Nephron progenitor cell (in vitro differentiated cells): ENCODE measurements around the gene HOOK2.

ENCODE experiments used
- DNase-seq: peaks from one replicate; pipeline ENCODE4 v3.0.0; 2021
- H3K27ac Mint-ChIP-seq: 2 replicates; pipeline ENCODE4 v1.8.0; 2021; ENCODE audit warnings: mild to moderate bottlenecking, moderate library complexity, mixed read lengths
- H3K27me3 Mint-ChIP-seq: 2 replicates; pipeline ENCODE4 v1.8.0; 2021; ENCODE audit warnings: mild to moderate bottlenecking, low read depth, mixed read lengths; ENCODE audit not compliant: poor library complexity
- H3K36me3 Mint-ChIP-seq: 2 replicates; pipeline ENCODE4 v1.8.0; 2021; ENCODE audit warnings: low read depth, mixed read lengths
- H3K4me1 Mint-ChIP-seq: 2 replicates; pipeline ENCODE4 v1.8.0; 2021; ENCODE audit warnings: mixed read lengths
- H3K4me3 Mint-ChIP-seq: 2 replicates; pipeline ENCODE4 v1.8.0; 2021; ENCODE audit warnings: mild to moderate bottlenecking, moderate library complexity, mixed read lengths
- H3K9me3 Mint-ChIP-seq: 2 replicates; pipeline ENCODE4 v1.8.0; 2021; ENCODE audit warnings: mild to moderate bottlenecking, moderate library complexity, mixed read lengths
- CTCF ChIP-seq: fragments of 200-600 bp; sonication (generic); IDR thresholded peaks from 2 replicates; pipeline ENCODE4 v1.5.0; 2021; ENCODE audit warnings: antibody characterized with exemption

Gene HOOK2

DNA sequence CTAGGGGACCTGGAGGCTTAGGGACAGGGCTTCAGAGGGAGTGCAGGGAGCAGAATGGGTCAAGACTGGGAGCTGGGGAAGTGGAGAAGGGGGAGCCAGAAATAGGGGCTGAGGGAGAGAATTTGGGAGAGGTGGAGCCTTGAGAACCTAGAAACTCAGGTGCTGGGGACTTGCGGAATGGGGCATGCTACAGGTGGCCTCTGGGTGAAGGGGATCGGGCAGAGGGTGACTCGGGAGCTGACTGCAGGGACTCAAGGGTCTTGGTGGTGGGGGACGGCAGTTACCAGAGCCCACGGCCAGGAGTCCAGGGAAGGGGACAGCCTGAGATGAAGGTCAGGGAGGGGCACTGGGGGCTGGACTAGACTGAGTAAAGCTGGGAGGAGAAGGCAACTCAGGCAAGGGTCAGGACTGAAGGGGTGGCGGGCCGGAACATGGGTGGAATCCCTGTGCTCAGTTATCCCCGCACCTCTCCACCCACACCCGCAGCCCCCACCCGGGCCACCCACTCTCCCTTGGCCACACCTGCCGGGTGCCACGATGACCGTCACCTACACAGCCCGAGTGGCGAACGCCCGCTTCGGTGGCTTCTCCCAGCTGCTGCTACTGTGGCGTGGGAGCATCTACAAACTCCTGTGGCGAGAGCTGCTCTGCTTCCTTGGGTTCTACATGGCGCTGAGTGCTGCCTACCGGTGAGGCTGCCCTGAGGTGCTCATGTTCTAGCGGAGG, 23.1 kb downstream of the HOOK2 start:
- TF ChIP-seq CTCF: no peak
- Mint-ChIP-seq H3K9me3 (peaks cover 11% of the 10 kb centered on the region), H3K4me3 (no peak overlapping the region), H3K4me1 (peaks cover 5% of the 10 kb centered on the region), H3K27me3 (peaks cover 77% of the 10 kb centered on the region), H3K27ac (no peak overlapping the region), H3K36me3 (peaks cover 13% of the 10 kb centered on the region)
- no peak for DNase-seq

DNA sequence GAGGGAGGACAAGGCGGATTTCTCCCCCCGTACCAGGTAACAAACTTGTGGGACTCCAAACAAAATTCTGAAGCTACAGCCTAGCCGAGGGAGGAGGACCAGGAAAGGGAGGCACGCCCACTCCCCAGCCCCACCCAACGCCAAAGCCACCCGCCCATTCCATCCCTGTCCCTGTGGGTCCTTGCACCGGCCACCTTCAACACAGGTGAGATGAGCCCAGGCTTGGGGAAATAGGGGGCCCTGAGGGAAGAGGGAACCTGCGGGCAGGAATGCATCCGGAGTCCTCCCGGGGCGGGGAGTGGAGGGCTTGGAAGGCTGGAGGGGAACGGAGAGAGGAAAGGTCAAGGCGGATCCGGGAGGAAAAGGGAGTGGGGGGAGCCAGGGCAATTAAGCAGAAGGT, 23.7 kb downstream of the HOOK2 start, which contains the start of gene BEST2:
Gene BEST2 (plus strand): TSS at position 157 of the 400 bp plus-strand sequence. CDS start 802 bp downstream, outside the sequence.
- DNase-seq: no peak
- Mint-ChIP-seq H3K4me1 (peaks cover 5% of the 10 kb centered on the region), H3K36me3 (peaks cover 19% of the 10 kb centered on the region), H3K27me3 (peaks cover 77% of the 10 kb centered on the region), H3K27ac (no peak within 1 kb of the TSS), H3K9me3 (peaks cover 13% of the 10 kb centered on the region), H3K4me3 (no peak within 1 kb of the TSS)
- no peak for TF ChIP-seq CTCF

DNA sequence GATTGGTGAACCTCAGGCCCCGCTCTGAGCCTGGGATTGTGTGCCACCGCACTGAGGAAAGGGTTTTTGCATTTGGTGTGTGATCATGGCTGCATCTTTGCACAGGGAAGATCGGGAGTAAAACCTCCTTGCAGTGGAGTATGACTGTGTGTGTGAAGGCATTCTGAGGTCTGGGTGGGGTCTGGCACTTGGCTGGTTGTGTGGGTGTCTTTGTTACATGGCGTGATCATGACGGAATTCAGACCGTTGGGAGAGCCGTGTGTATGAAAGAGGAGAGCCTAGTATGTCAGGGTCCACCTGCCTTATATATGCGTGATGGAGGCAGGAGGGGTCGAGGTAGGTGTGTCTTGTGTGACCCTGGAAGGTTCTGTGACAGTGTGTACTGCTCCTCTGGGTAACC, 24.5 kb downstream of the HOOK2 start:
- Mint-ChIP-seq H3K36me3 (peaks cover 27% of the 10 kb centered on the region), H3K9me3 (peaks cover 13% of the 10 kb centered on the region), H3K4me3 (no peak overlapping the region), H3K4me1 (peaks cover 5% of the 10 kb centered on the region), H3K27ac (no peak overlapping the region), H3K27me3 (peaks cover 75% of the 10 kb centered on the region)
- DNase-seq: no peak
- TF ChIP-seq CTCF: no peak

DNA sequence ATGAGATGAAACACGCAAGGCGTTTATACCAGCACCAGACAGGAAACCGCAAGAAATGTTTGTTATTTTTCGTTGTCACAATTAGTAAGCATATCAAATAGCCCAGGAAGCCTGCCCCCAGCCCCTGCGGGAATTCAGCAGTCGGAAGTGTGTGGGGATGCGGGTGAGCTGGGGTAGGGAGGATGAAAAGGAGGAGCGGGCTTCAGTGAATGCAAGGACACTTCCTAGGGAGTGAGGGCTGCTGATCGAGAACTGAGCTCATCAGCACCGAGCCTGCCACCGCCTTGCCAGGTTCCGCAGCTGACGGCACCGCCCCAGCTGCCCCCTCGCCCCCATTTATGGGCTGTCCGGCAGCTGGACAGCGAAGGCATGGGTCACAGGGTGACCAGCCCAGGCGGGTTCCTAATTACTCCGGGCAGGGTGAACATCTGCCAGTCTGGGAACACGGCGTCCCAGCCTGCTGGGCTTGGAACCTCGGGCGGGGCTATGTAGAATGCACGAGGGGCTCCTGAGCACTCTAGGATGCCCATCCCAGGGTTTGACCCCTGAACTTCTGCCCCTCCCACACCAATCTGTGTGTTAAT, 25.3 kb downstream of the HOOK2 start:
- Mint-ChIP-seq H3K4me1 (peaks cover 5% of the 10 kb centered on the region), H3K27ac (no peak overlapping the region), H3K4me3 (no peak overlapping the region), H3K27me3 (peaks cover 68% of the 10 kb centered on the region), H3K9me3 (peaks cover 13% of the 10 kb centered on the region), H3K36me3 (peaks cover 35% of the 10 kb centered on the region)
- no peak for TF ChIP-seq CTCF
- no peak for DNase-seq

DNA sequence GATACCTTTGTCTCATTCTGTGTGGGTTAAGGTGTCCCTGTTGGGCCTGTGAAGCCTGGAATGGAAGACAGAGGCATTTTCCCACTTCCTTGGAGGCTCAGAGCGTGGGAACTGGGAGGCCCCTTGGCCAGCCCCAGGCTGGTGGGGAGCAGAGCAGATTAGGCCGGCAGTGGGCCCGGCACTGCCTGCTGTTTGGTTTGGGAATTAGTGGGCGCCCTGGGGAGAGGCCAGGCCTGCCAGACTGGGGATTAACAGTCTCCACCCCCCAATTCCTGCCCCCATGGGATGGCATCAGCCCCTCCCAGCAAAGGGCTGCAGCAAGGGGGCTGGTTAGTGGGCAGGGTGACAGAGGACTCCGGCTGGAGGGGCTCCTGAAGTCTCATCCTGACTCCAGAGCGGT, 26.9 kb downstream of the HOOK2 start:
- Mint-ChIP-seq H3K36me3 (peaks cover 45% of the 10 kb centered on the region), H3K4me3 (no peak overlapping the region), H3K9me3 (peaks cover 13% of the 10 kb centered on the region), H3K4me1 (peaks cover 5% of the 10 kb centered on the region), H3K27me3 (peaks cover 54% of the 10 kb centered on the region), H3K27ac (no peak overlapping the region)
- TF ChIP-seq CTCF: no peak
- no peak for DNase-seq
